ENCODE measurements around the gene SH3PXD2A.

The SH3PXD2A gene

DNA sequence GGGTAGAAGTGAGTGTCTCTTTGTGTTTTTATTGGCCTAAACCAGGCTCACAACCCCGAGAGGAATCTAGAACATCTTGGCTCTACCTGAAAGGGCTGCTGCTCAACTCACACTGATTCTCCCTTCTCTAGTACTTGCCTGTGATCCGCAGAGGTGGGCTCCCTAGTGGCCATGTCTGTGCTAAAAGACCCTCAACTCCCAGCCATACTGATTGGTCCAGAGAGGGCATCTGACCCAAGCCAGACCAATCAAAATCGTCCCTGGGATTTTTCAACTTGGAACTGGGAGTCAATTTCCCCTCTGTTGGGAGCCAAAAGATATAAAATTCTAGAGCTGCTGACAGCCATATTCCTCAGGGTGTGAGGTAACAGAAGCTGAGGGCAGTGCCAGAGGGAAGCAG lies 55.3 kb downstream of the SH3PXD2A start:
- no peak overlapping the region for H3K4me2 ChIP-seq
- H4K20me1 ChIP-seq (ENCODE audit: insufficient read depth): no peaks in the 10 kb centered on the region
- no peaks in the 10 kb centered on the region for H3K79me2 ChIP-seq (ENCODE audit: insufficient read depth, low read depth)
- no peak overlapping the region for H3K4me3 ChIP-seq (IDR thresholded peaks at IDR 0.05; ENCODE audit: insufficient read depth, low read depth, low read length)
- H3K4me1 ChIP-seq (ENCODE audit: low read depth, poor library complexity, severe bottlenecking): no peaks in the 10 kb centered on the region
- H2AFZ ChIP-seq (ENCODE audit: low read depth): no peak overlapping the region
- H3K27ac ChIP-seq: no peak overlapping the region
- no peaks in the 10 kb centered on the region for H3K27me3 ChIP-seq (ENCODE audit: insufficient read depth, low read depth)
- H3K9ac ChIP-seq: no peak overlapping the region
- TF ChIP-seq CTCF (conservative IDR thresholded peaks at IDR 0.05; ENCODE audit: low read depth, low read length): no peak
- H3K36me3 ChIP-seq (ENCODE audit: insufficient read depth): no peaks in the 10 kb centered on the region

GRCh38 chr10:103799341-103799740 lies 56.0 kb downstream of the SH3PXD2A start:
- Histone ChIP-seq H3K36me3 (ENCODE audit: insufficient read depth) (no peaks in the 10 kb centered on the region), H3K27me3 (ENCODE audit: insufficient read depth, low read depth) (no peaks in the 10 kb centered on the region), H3K9ac (no peak overlapping the region), H2AFZ (ENCODE audit: low read depth) (no peak overlapping the region), H3K4me1 (ENCODE audit: low read depth, poor library complexity, severe bottlenecking) (no peaks in the 10 kb centered on the region), H3K4me2 (no peak overlapping the region), H3K4me3 (IDR thresholded peaks at IDR 0.05; ENCODE audit: insufficient read depth, low read depth, low read length) (no peak overlapping the region), H3K79me2 (ENCODE audit: insufficient read depth, low read depth) (no peaks in the 10 kb centered on the region), H3K27ac (no peak overlapping the region), H4K20me1 (ENCODE audit: insufficient read depth) (no peaks in the 10 kb centered on the region)
- no peak for TF ChIP-seq CTCF (conservative IDR thresholded peaks at IDR 0.05; ENCODE audit: low read depth, low read length)

DNA sequence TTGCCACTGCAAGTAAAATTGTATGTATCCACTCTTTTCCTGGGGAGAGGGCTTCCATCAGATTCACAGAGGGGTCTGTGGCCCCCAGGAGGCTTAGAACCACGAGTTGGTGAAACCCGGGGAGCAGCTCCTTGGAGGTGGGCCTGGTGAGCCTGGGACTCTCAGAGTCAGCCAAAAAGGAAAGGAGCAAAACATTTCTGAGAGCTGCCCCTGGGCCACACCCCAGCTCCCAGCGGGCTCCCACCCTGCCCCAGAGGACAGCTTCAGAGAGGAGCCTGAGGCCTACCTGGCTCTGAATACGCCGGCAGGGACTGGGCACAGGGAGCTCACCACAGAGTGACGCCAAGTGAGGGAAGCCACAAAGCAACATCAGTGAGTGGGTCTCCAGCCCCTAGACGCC lies 56.9 kb downstream of the SH3PXD2A start:
- Histone ChIP-seq H3K9ac (no peak overlapping the region), H3K27me3 (ENCODE audit: insufficient read depth, low read depth) (no peaks in the 10 kb centered on the region), H4K20me1 (ENCODE audit: insufficient read depth) (no peaks in the 10 kb centered on the region), H3K4me1 (ENCODE audit: low read depth, poor library complexity, severe bottlenecking) (no peaks in the 10 kb centered on the region), H3K4me2 (no peak overlapping the region), H2AFZ (ENCODE audit: low read depth) (no peak overlapping the region), H3K4me3 (IDR thresholded peaks at IDR 0.05; ENCODE audit: insufficient read depth, low read depth, low read length) (no peak overlapping the region), H3K27ac (no peak overlapping the region), H3K36me3 (ENCODE audit: insufficient read depth) (no peaks in the 10 kb centered on the region), H3K79me2 (ENCODE audit: insufficient read depth, low read depth) (no peaks in the 10 kb centered on the region)
- TF ChIP-seq CTCF (conservative IDR thresholded peaks at IDR 0.05; ENCODE audit: low read depth, low read length): no peak

DNA sequence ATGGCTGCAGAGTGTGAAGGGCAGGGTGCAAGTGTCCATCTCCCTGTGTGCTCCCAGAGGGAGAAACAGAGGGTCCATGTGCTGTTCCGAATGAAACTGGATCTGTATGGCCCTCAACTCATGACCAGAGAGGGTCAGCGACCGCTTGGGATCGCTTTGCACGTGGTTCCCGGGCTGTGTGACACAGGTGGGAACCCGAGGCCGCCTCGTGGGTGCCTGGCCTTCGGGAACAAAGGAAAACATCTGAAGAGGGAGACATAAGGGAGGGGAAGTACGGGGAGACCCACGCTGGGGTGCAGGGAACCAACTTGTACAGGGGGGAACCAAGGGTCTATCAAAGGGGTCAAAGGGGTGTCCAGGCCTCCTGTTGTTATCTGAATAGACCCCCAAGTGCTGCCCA lies 57.5 kb downstream of the SH3PXD2A start:
- Histone ChIP-seq H3K4me1 (ENCODE audit: low read depth, poor library complexity, severe bottlenecking) (no peaks in the 10 kb centered on the region), H3K27me3 (ENCODE audit: insufficient read depth, low read depth) (no peaks in the 10 kb centered on the region), H3K36me3 (ENCODE audit: insufficient read depth) (no peaks in the 10 kb centered on the region), H3K9ac (no peak overlapping the region), H3K4me2 (no peak overlapping the region), H3K4me3 (IDR thresholded peaks at IDR 0.05; ENCODE audit: insufficient read depth, low read depth, low read length) (no peak overlapping the region), H3K79me2 (ENCODE audit: insufficient read depth, low read depth) (no peaks in the 10 kb centered on the region), H4K20me1 (ENCODE audit: insufficient read depth) (no peaks in the 10 kb centered on the region), H3K27ac (no peak overlapping the region), H2AFZ (ENCODE audit: low read depth) (no peak overlapping the region)
- TF ChIP-seq CTCF (conservative IDR thresholded peaks at IDR 0.05; ENCODE audit: low read depth, low read length): no peak

Measured in KMS-11 (cell line).